ENCODE measurements around the gene DCAKD.

DNA sequence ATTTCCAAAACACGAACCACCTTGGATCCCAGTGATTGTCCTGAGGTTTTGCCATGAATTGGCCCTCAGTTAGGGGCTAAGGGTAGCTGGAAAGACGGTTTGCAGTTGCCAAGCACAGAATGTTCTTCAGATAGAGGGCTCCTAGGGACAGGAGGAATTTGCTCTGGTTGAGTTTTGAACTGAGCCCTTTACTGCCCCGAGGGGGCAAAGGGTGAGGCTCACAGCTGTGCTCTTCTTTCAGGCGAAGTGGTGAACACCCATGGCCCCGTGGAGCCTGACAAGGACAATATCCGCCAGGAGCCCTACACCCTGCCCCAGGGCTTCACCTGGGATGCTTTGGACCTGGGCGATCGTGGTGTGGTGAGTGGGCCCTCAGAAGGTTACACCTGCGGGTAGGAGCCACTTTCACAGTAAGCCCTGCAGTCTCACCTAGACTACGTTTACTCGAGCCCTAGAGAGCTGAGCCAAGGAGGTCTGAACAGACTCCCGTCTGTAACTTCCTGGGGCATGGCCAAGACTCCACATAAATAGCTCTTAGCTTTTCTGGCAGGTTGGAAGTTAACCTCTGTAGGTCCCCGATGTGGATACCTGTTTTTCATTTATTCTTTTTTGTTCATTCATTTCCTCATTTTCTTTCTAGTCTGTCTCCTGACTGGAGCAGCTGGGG is 42.1 kb upstream of the DCAKD start:
- TF ChIP-seq POLR2AphosphoS5 (IDR thresholded peaks at IDR 0.05; ENCODE audit: borderline replicate concordance, low read depth, low read length) = no peak
- no peak for TF ChIP-seq EZH2 (IDR thresholded peaks at IDR 0.05)
- no peak for TF ChIP-seq FOXP2 (optimal IDR thresholded peaks at IDR 0.05; ENCODE audit: control extremely low read depth, extremely low read length, insufficient read depth)
